Ishikawa (cell line): Measurements from ENCODE around the gene OR51D1.

Source experiments
- CEBPB ChIP-seq: IDR thresholded peaks from 2 replicates; pipeline ENCODE4 v1.6.1; 2012
- CREB1 ChIP-seq: IDR thresholded peaks from 2 replicates; pipeline ENCODE4 v1.6.1; 2012; ENCODE audit warnings: low read depth
- EGR1 ChIP-seq: IDR thresholded peaks from 2 replicates; pipeline ENCODE4 v1.6.1; 2012
- EP300 ChIP-seq: IDR thresholded peaks from 2 replicates; pipeline ENCODE4 v1.6.1; 2012; ENCODE audit warnings: borderline replicate concordance
- FOXM1 ChIP-seq: IDR thresholded peaks from 2 replicates; pipeline ENCODE4 v1.6.1; 2012; ENCODE audit warnings: low read depth, borderline replicate concordance
- MAX ChIP-seq: IDR thresholded peaks from 2 replicates; pipeline ENCODE4 v1.6.1; 2012
- NFIC ChIP-seq: IDR thresholded peaks from 2 replicates; pipeline ENCODE4 v1.6.1; 2012
- RAD21 ChIP-seq: IDR thresholded peaks from 2 replicates; pipeline ENCODE4 v1.6.1; 2012; ENCODE audit warnings: low read depth
- REST ChIP-seq: IDR thresholded peaks from 2 replicates; pipeline ENCODE4 v1.6.1; 2012; ENCODE audit warnings: low read depth, mild to moderate bottlenecking
- TAF1 ChIP-seq: IDR thresholded peaks from 2 replicates; pipeline ENCODE4 v1.6.1; 2012; ENCODE audit warnings: low read depth, mild to moderate bottlenecking
- TCF12 ChIP-seq: IDR thresholded peaks from 2 replicates; pipeline ENCODE4 v1.6.1; 2012; ENCODE audit warnings: low read depth
- TEAD4 ChIP-seq: IDR thresholded peaks from 2 replicates; pipeline ENCODE4 v1.6.1; 2012
- USF1 ChIP-seq: IDR thresholded peaks from 2 replicates; pipeline ENCODE4 v1.6.1; 2012
- YY1 ChIP-seq: IDR thresholded peaks from 2 replicates; pipeline ENCODE4 v1.6.1; 2012; ENCODE audit warnings: low read depth
- ZBTB7A ChIP-seq: IDR thresholded peaks from 2 replicates; pipeline ENCODE4 v1.6.1; 2012; ENCODE audit warnings: low read depth

OR51D1 gene

GRCh38 chr11:4643076-4643475 is 5.8 kb downstream of the OR51D1 start:
- no peak for TF ChIP-seq FOXM1
- TF ChIP-seq EP300, result no peak
- TF ChIP-seq USF1, result no peak
- TF ChIP-seq ZBTB7A, result no peak
- TF ChIP-seq YY1, result no peak
- TF ChIP-seq REST, result no peak
- TF ChIP-seq EGR1, result no peak
- TF ChIP-seq NFIC, result no peak
- no peak for TF ChIP-seq CEBPB
- TF ChIP-seq TCF12, result no peak

- TF ChIP-seq YY1, result no peak
- TF ChIP-seq NFIC, result no peak
- no peak for TF ChIP-seq CEBPB
- no peak for TF ChIP-seq REST
- TF ChIP-seq EP300, result no peak
- TF ChIP-seq EGR1, result no peak
- no peak for TF ChIP-seq TEAD4
- no peak for TF ChIP-seq RAD21
- no peak for TF ChIP-seq FOXM1
- TF ChIP-seq TAF1, result no peak
These were observed 6.4 kb downstream of the OR51D1 start, which contains the start of gene OR51E1 for GRCh38 chr11:4643682-4644081. OR51E1 (plus strand) TSS chr11:4643982; CDS start chr11:4652527, 8,545 bp downstream.

- TF ChIP-seq USF1 (no peak), CEBPB (no peak), FOXM1 (no peak), MAX (no peak), REST (no peak), ZBTB7A (no peak), TCF12 (no peak), YY1 (no peak), TAF1 (no peak), NFIC (no peak), EGR1 (no peak), EP300 (no peak), TEAD4 (no peak)
These were observed 7.0 kb downstream of the OR51D1 start for GRCh38 chr11:4644233-4644632.

GRCh38 chr11:4645974-4646373 is 8.7 kb downstream of the OR51D1 start:
- TF ChIP-seq CREB1, result no peak
- TF ChIP-seq FOXM1, result no peak

- TF ChIP-seq EGR1, result no peak
- no peak for TF ChIP-seq YY1
- TF ChIP-seq TEAD4, result no peak
- TF ChIP-seq NFIC, result no peak
- TF ChIP-seq USF1, result no peak
- TF ChIP-seq TAF1, result no peak
- TF ChIP-seq FOXM1, result no peak
- TF ChIP-seq CEBPB, result no peak
These were observed 10.5 kb downstream of the OR51D1 start for GRCh38 chr11:4647766-4648165.
